Vagina (tissue), 2 donors: ENCODE results near the gene NELFB.

Experiments used
- POLR2A ChIP-seq, 2 donors: fragments of 450-650 bp; IDR thresholded peaks; one replicate each; pipeline ENCODE4 v1.6.1; 2017; ENCODE audit warnings: antibody characterized with exemption in 2 of 2, mild to moderate bottlenecking in 2 of 2, moderate library complexity in 2 of 2
- POLR2AphosphoS5 ChIP-seq, 2 donors: sonication (generic); formaldehyde crosslinking; IDR thresholded peaks; one replicate each; pipeline ENCODE4 v1.9.0; 2017; ENCODE audit warnings: antibody characterized with exemption in 2 of 2, mild to moderate bottlenecking in 2 of 2, low read depth in 1 of 2; ENCODE audit not compliant: insufficient read depth in 1 of 2
- TF ChIP-seq, protein P1 (sequence below), 3 experiments: fragments of 450-650 bp in 2 of 3; fragments of 200-600 bp in 1 of 3; sonication (generic) in 1 of 3; IDR thresholded peaks; one replicate each; pipeline ENCODE4 v1.5.1; 2017 to 2019; ENCODE audit warnings: antibody characterized with exemption in 3 of 3, mild to moderate bottlenecking in 2 of 3, moderate library complexity in 2 of 3

DNA sequence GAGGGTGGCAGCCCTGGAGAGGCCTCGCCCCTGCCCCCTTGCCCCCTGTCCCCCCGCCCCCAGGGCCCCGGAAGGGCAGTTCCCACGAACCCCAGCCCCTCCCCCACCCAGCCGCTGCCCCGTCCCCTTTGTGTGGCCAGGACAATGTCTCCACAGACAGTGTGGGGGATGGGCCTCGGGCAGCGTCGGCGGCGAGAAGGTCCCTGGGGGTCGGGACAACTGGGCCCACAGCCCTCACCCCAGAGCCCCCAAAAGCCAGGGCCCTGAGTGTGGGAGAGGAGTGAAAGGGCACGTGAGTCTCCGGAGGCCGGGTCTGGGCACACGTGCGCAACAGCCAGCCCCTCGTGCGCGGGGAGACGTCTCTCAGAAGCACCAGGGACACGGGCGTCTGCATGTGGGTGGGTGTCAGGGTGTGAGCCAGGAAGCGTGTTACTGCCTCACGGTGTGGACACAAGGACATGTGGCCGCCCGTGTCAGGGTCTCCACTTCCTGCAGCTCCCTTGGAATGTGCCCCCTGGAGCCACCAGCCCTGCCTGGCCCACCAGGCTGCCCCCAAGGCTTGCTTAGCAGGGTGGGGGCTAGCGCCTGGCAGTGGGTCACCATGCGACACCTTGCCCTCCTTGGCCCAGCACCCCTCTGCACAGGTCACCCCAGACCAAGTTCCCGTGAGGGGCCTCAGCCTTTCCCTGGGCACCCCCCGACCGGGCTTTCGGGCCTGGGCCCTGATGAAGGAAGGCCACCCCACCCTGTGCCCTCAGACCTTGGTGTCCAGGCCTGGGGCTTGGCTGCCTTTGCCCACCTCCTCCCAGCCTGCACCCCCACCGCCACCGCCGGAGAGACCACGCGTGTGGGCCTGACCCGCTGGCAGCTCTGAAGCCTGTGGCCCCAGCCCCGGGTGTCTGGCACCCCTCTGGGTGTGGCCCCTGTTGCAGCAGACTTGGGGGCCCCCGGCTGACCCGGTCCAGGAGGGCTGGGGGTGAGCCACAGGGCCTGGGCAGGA, 59.7 kb downstream of the NELFB start:
- TF ChIP-seq POLR2AphosphoS5 (IDR thresholded peaks at IDR 0.05; ENCODE audit: insufficient read depth in 1 of 2, low read depth in 1 of 2) (no peak), POLR2A (IDR thresholded peaks at IDR 0.05) (no peak)
- TF ChIP-seq, protein P1, sequence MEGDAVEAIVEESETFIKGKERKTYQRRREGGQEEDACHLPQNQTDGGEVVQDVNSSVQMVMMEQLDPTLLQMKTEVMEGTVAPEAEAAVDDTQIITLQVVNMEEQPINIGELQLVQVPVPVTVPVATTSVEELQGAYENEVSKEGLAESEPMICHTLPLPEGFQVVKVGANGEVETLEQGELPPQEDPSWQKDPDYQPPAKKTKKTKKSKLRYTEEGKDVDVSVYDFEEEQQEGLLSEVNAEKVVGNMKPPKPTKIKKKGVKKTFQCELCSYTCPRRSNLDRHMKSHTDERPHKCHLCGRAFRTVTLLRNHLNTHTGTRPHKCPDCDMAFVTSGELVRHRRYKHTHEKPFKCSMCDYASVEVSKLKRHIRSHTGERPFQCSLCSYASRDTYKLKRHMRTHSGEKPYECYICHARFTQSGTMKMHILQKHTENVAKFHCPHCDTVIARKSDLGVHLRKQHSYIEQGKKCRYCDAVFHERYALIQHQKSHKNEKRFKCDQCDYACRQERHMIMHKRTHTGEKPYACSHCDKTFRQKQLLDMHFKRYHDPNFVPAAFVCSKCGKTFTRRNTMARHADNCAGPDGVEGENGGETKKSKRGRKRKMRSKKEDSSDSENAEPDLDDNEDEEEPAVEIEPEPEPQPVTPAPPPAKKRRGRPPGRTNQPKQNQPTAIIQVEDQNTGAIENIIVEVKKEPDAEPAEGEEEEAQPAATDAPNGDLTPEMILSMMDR (IDR thresholded peaks at IDR 0.05) = no peak
